Uterus (tissue), 4 donors: Measurements from ENCODE around the gene SCUBE3. TPM values are rescaled to one million over a fixed set of nuclear protein-coding genes. Genes with fewer than 3 reads are reported as not detected.

Experiments used
- DNase-seq, 2 donors: peaks; one replicate each; pipeline ENCODE4 v3.0.0-alpha.2; 2019 to 2020
- H3K27ac ChIP-seq, 2 donors: fragments of 200-600 bp; sonication (generic); 1 replicate in 1 of 2; 2 replicates in 1 of 2; pipeline ENCODE4 v1.5.1; 2016 to 2018
- H3K27me3 ChIP-seq, 2 donors: fragments of 200-600 bp; sonication (generic); one replicate each; pipeline ENCODE4 v1.5.1; 2018 to 2019; ENCODE audit warnings: control low read depth in 1 of 2
- H3K36me3 ChIP-seq, 2 donors: fragments of 200-600 bp; sonication (generic); one replicate each; pipeline ENCODE4 v1.5.1; 2019; ENCODE audit warnings: control low read depth in 1 of 2
- H3K4me1 ChIP-seq, 2 donors: fragments of 200-600 bp; sonication (generic); one replicate each; pipeline ENCODE4 v1.5.1; 2018 to 2019; ENCODE audit warnings: control low read depth in 1 of 2
- H3K4me3 ChIP-seq, 2 donors: fragments of 200-600 bp; sonication (generic); 1 replicate in 1 of 2; 2 replicates in 1 of 2; pipeline ENCODE4 v1.5.1; 2018 to 2019; ENCODE audit warnings: mild to moderate bottlenecking in 1 of 2
- H3K9me3 ChIP-seq, 2 donors: fragments of 200-600 bp; sonication (generic); one replicate each; pipeline ENCODE4 v1.5.1; 2019; ENCODE audit warnings: control low read depth in 1 of 2
- POLR2A ChIP-seq, 2 donors: fragments of 450-650 bp; IDR thresholded peaks; one replicate each; pipeline ENCODE4 v1.6.1; 2016; ENCODE audit warnings: antibody characterized with exemption in 2 of 2, mild to moderate bottlenecking in 1 of 2, moderate library complexity in 1 of 2
- intact Hi-C: fragments of 100-400 bp; cut with DNase I; formaldehyde crosslinking; loops from one replicate; pipeline ENCODE4 v1.15.1; 2023; ENCODE audit warnings: low total_unique reads
- total RNA-seq, 4 donors: library from RNA; depleted of rRNA in 3 of 4; stranded (reverse); fragments of >200 nt in 3 of 4; gene quantifications; one replicate each; pipeline versions ENCODE4 v1.1.0 to v1.2.4, GENCODE V29; 2014 to 2023
- TF ChIP-seq, protein P1 (sequence below), 4 experiments: fragments of 200-600 bp in 2 of 4; fragments of 450-650 bp in 2 of 4; sonication (generic) in 2 of 4; IDR thresholded peaks; one replicate each; pipeline ENCODE4 v1.5.1; 2016 to 2019; ENCODE audit warnings: antibody characterized with exemption in 4 of 4, mild to moderate bottlenecking in 2 of 4, moderate library complexity in 1 of 4
- donor health status: DM: yes; HTN: yes; CAD: no.

The SCUBE3 gene
- total RNA-seq, 4 donors from 2014 or later = 0.61 to 3.3 TPM; not detected in 2

DNA sequence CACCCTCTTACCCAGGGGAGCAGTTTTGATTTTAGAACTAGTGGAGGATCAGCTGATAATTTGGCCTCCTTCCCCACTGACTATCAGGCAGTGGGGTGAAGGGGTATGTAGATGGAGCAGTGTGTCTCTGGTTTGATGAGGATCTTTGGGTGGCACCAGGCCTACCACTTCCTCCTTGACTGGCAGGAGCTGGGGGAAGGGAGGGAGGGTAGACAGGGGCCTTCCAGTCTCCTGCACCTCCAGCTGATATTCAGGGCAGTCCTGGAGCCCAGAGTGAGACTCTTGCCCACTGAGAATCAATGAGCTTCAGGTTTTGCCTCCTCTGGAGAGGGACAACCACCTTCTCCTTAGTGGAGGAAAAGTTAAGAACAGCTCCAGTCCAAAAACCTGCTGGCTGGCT lies 87.1 kb downstream of the SCUBE3 start:
- Histone ChIP-seq H3K36me3 (no peaks in the 10 kb centered on the region), H3K9me3 (no peaks in the 10 kb centered on the region), H3K4me1 (peaks cover 0 to 4% of the 10 kb centered on the region in 2 donors), H3K27me3 (no peaks in the 10 kb centered on the region), H3K27ac (no peak overlapping the region), H3K4me3 (no peak overlapping the region)
- no peak for DNase-seq
- intact Hi-C loops = no loop called here
- TF ChIP-seq POLR2A (IDR thresholded peaks at IDR 0.05) = no peak
- TF ChIP-seq, protein P1, sequence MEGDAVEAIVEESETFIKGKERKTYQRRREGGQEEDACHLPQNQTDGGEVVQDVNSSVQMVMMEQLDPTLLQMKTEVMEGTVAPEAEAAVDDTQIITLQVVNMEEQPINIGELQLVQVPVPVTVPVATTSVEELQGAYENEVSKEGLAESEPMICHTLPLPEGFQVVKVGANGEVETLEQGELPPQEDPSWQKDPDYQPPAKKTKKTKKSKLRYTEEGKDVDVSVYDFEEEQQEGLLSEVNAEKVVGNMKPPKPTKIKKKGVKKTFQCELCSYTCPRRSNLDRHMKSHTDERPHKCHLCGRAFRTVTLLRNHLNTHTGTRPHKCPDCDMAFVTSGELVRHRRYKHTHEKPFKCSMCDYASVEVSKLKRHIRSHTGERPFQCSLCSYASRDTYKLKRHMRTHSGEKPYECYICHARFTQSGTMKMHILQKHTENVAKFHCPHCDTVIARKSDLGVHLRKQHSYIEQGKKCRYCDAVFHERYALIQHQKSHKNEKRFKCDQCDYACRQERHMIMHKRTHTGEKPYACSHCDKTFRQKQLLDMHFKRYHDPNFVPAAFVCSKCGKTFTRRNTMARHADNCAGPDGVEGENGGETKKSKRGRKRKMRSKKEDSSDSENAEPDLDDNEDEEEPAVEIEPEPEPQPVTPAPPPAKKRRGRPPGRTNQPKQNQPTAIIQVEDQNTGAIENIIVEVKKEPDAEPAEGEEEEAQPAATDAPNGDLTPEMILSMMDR (IDR thresholded peaks at IDR 0.05) = no peak

Other genes starting within 250 kb of the SCUBE3 start
- 1 to 10 TPM in 1 of 4 donors, not detected in 3; 1.8 TPM for gene TCP11, start 72.6 kb upstream of the SCUBE3 start, total RNA-seq
- gene ZNF76, start 45.8 kb downstream of the SCUBE3 start, total RNA-seq = 10 to 100 TPM; 18.9 to 56.1 (median 41.1) TPM
- 1 to 10 TPM in 3 of 4 donors, under 1 TPM in 1; 0.26 to 8.9 (median 3.1) TPM for gene DEF6, start 83.9 kb downstream of the SCUBE3 start, total RNA-seq
- gene PPARD, start 128.6 kb downstream of the SCUBE3 start, total RNA-seq = 10 to 100 TPM in 1 of 4 donors, 1 to 10 TPM in 3; 1.5 to 26.6 (median 7.8) TPM
- gene FANCE, start 238.4 kb downstream of the SCUBE3 start, total RNA-seq = 10 to 100 TPM in 3 of 4 donors, 1 to 10 TPM in 1; 9.6 to 19.1 (median 11.4) TPM